IMR-90 (cell line): ENCODE results near the gene SRC. TPM values are rescaled to one million over a fixed set of nuclear protein-coding genes. Genes with fewer than 3 reads are reported as not detected.

Experiments
- ATAC-seq: fragments of 200-7000 bp; cut with Tn5 transposase; 2 replicates; pipeline ENCODE4 v1.9.1; 2020; ENCODE audit warnings: low read depth, mild to moderate bottlenecking, moderate library complexity
- BruUV-seq: library from RNA; stranded (reverse); fragments of 400-500 nt; replicated peaks from 2 replicates; lab custom pipeline; 2021; lab: Mats Ljungman, UMichigan
- CTCF ChIA-PET: fragments of 300-600 bp; formaldehyde crosslinking; extraction: SDS; loops from one replicate; lab custom pipeline; 2021; ENCODE audit warnings: antibody characterized with exemption; lab: Yijun Ruan, JAX
- POLR2A ChIA-PET: fragments of 300-600 bp; sonication (Branson Sonifier 250); formaldehyde crosslinking; loops from one replicate; lab custom pipeline; 2022; ENCODE audit warnings: antibody characterized with exemption; ENCODE audit not compliant: unreplicated experiment; lab: Charles Lee
- DNase-seq: peaks from one replicate; pipeline ENCODE4 v3.0.0; 2013
- H2AFZ ChIP-seq: replicated peaks from 2 replicates; pipeline ENCODE3; 2013; ENCODE audit warnings: low read length, mild to moderate bottlenecking; ENCODE audit not compliant: poor library complexity
- H2AK5ac ChIP-seq: 2 replicates; pipeline ENCODE4 v1.6.1; 2013; ENCODE audit warnings: low read depth, low read length, inconsistent platforms
- H2AK9ac ChIP-seq: replicated peaks from 2 replicates; pipeline ENCODE3; 2013; ENCODE audit warnings: mild to moderate bottlenecking, low read depth, low read length, moderate library complexity; ENCODE audit not compliant: poor library complexity
- H2BK120ac ChIP-seq: 2 replicates; pipeline ENCODE4 v1.6.1; 2013; ENCODE audit warnings: low read depth, low read length, inconsistent platforms
- H2BK15ac ChIP-seq: 3 replicates; pipeline ENCODE4 v1.6.1; 2013; ENCODE audit warnings: low read depth, low read length, inconsistent platforms
- H2BK20ac ChIP-seq: 2 replicates; pipeline ENCODE4 v1.6.1; 2013; ENCODE audit warnings: low read depth, mild to moderate bottlenecking, inconsistent platforms, low read length, moderate library complexity
- H2BK5ac ChIP-seq: 2 replicates; pipeline ENCODE4 v1.6.1; 2013; ENCODE audit warnings: mild to moderate bottlenecking, low read depth, low read length, inconsistent platforms; ENCODE audit not compliant: poor library complexity, severe bottlenecking
- H3K14ac ChIP-seq: replicated peaks from 2 replicates; pipeline ENCODE4 v1.6.1; 2013; ENCODE audit warnings: low read depth, low read length, inconsistent platforms
- H3K18ac ChIP-seq: 2 replicates; pipeline ENCODE4 v1.6.1; 2013; ENCODE audit warnings: low read depth, low read length, control low read depth
- H3K23ac ChIP-seq: 2 replicates; pipeline ENCODE4 v1.6.1; 2013; ENCODE audit warnings: low read depth, low read length, inconsistent platforms
- H3K27ac ChIP-seq: 2 replicates; pipeline ENCODE4 v1.5.1; 2013; ENCODE audit warnings: mild to moderate bottlenecking, control low read depth, low read length; ENCODE audit not compliant: insufficient read depth
- H3K27me3 ChIP-seq: 2 replicates; pipeline ENCODE4 v1.6.1; 2013; ENCODE audit warnings: low read length; ENCODE audit not compliant: control insufficient read depth, insufficient read depth
- H3K36me3 ChIP-seq: 2 replicates; pipeline ENCODE4 v1.6.1; 2013; ENCODE audit warnings: low read length, mixed read lengths; ENCODE audit not compliant: control insufficient read depth, insufficient read depth
- H3K4ac ChIP-seq: 2 replicates; pipeline ENCODE4 v1.6.1; 2013; ENCODE audit warnings: low read depth, low read length, inconsistent platforms
- H3K4me1 ChIP-seq: 2 replicates; pipeline ENCODE4 v1.6.1; 2013; ENCODE audit warnings: low read length, mixed read lengths; ENCODE audit not compliant: control insufficient read depth, insufficient read depth
- H3K4me2 ChIP-seq: 2 replicates; pipeline ENCODE4 v1.6.1; 2013; ENCODE audit warnings: low read depth, mild to moderate bottlenecking, control low read depth, low read length, moderate library complexity
- H3K4me3 ChIP-seq: 2 replicates; pipeline ENCODE4 v1.5.1; 2013; ENCODE audit warnings: low read depth, mild to moderate bottlenecking, control low read depth, low read length, moderate library complexity; ENCODE audit not compliant: insufficient read depth
- H3K56ac ChIP-seq: 2 replicates; pipeline ENCODE4 v1.6.1; 2013; ENCODE audit warnings: low read length, inconsistent platforms; ENCODE audit not compliant: insufficient read depth; ENCODE audit errors: extremely low read depth
- H3K79me1 ChIP-seq, 2 experiments: 2 replicates each; pipeline ENCODE4 v1.6.1; 2013; ENCODE audit warnings: low read length in 2 of 2, inconsistent platforms in 1 of 2, low read depth in 1 of 2
- H3K9ac ChIP-seq: 2 replicates; pipeline ENCODE4 v1.6.1; 2013; ENCODE audit warnings: low read depth, low read length, control low read depth
- H3K9me1 ChIP-seq: 2 replicates; pipeline ENCODE4 v1.6.1; 2013; ENCODE audit warnings: low read length, inconsistent platforms; ENCODE audit not compliant: insufficient read depth
- H3K9me3 ChIP-seq: 2 replicates; pipeline ENCODE4 v1.6.1; 2013; ENCODE audit warnings: low read length; ENCODE audit not compliant: control insufficient read depth, insufficient read depth
- H4K20me1 ChIP-seq: 2 replicates; pipeline ENCODE4 v1.6.1; 2013; ENCODE audit warnings: low read length, inconsistent platforms; ENCODE audit not compliant: insufficient read depth
- H4K5ac ChIP-seq: 2 replicates; pipeline ENCODE4 v1.6.1; 2013; ENCODE audit warnings: mild to moderate bottlenecking, low read depth, low read length, control low read depth
- H4K8ac ChIP-seq, 2 experiments: 2 replicates each; pipeline ENCODE4 v1.6.1; 2013; ENCODE audit warnings: low read depth in 2 of 2, low read length in 2 of 2, control low read depth in 1 of 2, inconsistent platforms in 1 of 2
- H4K91ac ChIP-seq: 2 replicates; pipeline ENCODE4 v1.6.1; 2013; ENCODE audit warnings: low read depth, low read length, inconsistent platforms; ENCODE audit not compliant: insufficient read depth
- CHD1 ChIP-seq: IDR thresholded peaks from 2 replicates; pipeline ENCODE4 v1.6.1; 2012; ENCODE audit warnings: low read depth, low read length, improper control_type of control experiment
- MAFK ChIP-seq: IDR thresholded peaks from 2 replicates; pipeline ENCODE4 v1.6.1; 2012; ENCODE audit warnings: low read depth, low read length, improper control_type of control experiment
- NFE2L2 ChIP-seq: fragments of 150-350 bp; IDR thresholded peaks from 2 replicates; pipeline ENCODE4 v1.6.1; 2016; ENCODE audit warnings: low read depth, mild to moderate bottlenecking, low read length
- RAD21 ChIP-seq: IDR thresholded peaks from 2 replicates; pipeline ENCODE4 v1.6.1; 2012; ENCODE audit warnings: low read length, improper control_type of control experiment
- WGBS, 2 experiments: methylation state at CpG; one replicate each; pipeline versions ENCODE4 v1.1.5 to v1.1.7; 2013; ENCODE audit warnings: missing lambda C conversion rate in 2 of 2; ENCODE audit not compliant: insufficient read length in 1 of 2; ENCODE audit errors: extremely low coverage in 2 of 2; 5-methylcytosine and 5-hydroxymethylcytosine counted together
- dilution Hi-C: fragments of 300-500 bp; cut with HindIII; formaldehyde crosslinking; loops from one replicate; pipeline ENCODE4 v1.14.3; 2018; ENCODE audit warnings: low sequenced_read_pairs; ENCODE audit not compliant: unreplicated experiment
- in situ Hi-C: fragments of 300-500 bp; cut with MboI; formaldehyde crosslinking; loops from 3 replicates; pipeline ENCODE4 v1.14.3; 2019; ENCODE audit warnings: low sequenced_read_pairs, inconsistent platforms, mixed read lengths
- intact Hi-C: fragments of 100-400 bp; cut with micrococcal nuclease; formaldehyde crosslinking; loops from 2 replicates; pipeline ENCODE4 v1.10.0; 2022
- polyA plus RNA-seq, 3 experiments: library from polyadenylated mRNA; depleted of rRNA; stranded (reverse); fragments of >200 nt; gene quantifications; 2 replicates each; pipeline ENCODE4 v1.2.3, GENCODE V29; 2012; ENCODE audit warnings: low replicate concordance in 1 of 3
- total RNA-seq: library from RNA; depleted of rRNA; stranded (reverse); fragments of >200 nt; gene quantifications from 2 replicates; pipeline ENCODE4 v1.2.3, GENCODE V29; 2012
- TF ChIP-seq, protein P1 (sequence below): fragments of 150-350 bp; IDR thresholded peaks from 2 replicates; pipeline ENCODE4 v1.6.1; 2017; ENCODE audit warnings: mild to moderate bottlenecking, antibody characterized with exemption, low read length, low read depth

SRC gene
- total and polyA plus RNA-seq, 2 of the 4 experiments (the other 2 are of a cell fraction), result 7.0 to 24.2 TPM

DNA sequence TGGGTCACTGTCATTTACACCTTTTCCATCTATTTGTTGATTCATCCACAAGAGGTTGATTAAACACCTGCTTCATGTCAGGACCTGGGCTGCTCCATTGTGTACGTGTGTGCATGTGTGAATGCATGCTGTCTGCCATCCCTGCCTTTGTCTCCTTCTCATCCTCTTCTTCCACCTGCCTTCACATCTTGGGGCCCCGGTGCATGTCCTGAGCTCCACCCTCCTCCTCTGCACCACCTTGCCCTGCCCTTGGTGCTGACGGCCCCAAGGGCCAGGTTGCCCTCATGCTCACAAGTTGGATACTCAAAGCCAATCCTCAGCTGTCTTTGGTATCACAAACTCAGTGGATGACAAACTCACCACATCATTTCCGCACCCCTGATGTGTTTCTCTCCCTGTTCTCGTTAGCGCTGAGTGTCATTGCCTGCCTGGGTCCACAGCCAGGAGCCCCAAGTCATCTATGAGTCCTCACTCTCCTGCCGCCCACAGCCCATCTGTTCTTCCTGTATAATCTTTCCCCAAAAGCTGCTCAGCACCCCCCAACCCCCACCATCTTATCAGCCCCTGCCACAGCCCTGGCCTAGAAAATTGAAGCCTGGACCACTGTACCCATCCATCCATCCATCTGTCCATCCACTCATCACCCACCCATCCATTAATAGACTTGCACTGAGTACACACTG is 85.0 kb downstream of the SRC start:
- H3K4me3 ChIP-seq, result no peak overlapping the region
- H2AK9ac ChIP-seq, result no peak overlapping the region
- ATAC-seq (no peak), DNase-seq (no peak)
- H2BK120ac ChIP-seq, result no peak overlapping the region
- no peak overlapping the region for H3K4me2 ChIP-seq
- no peak overlapping the region for H2BK20ac ChIP-seq
- no peak overlapping the region for H3K4ac ChIP-seq
- H2AK5ac ChIP-seq, result no peak overlapping the region
- H3K56ac ChIP-seq, result no peak overlapping the region
- in situ Hi-C loops (no loop called here), dilution Hi-C loops (no loop called here), intact Hi-C loops (no loop called here)
- no peak overlapping the region for H2BK5ac ChIP-seq
- no peaks in the 10 kb centered on the region for H3K4me1 ChIP-seq
- no peak overlapping the region for H4K5ac ChIP-seq
- no peak overlapping the region for H2BK15ac ChIP-seq
- H3K18ac ChIP-seq, result no peak overlapping the region
- H3K27ac ChIP-seq, result no peak overlapping the region
- no peak overlapping the region for H4K91ac ChIP-seq
- 60% methylated on average over 6 of the region's 7 CpGs; no CpG with 5 or more reads in 1 of the 2 experiments for WGBS, 2 experiments
- no peaks in the 10 kb centered on the region for H4K20me1 ChIP-seq
- no peak overlapping the region for H2AFZ ChIP-seq
- CTCF ChIA-PET, result no interaction called here
- peaks cover 68% of the 10 kb centered on the region for H3K27me3 ChIP-seq
- H3K9me3 ChIP-seq, result no peaks in the 10 kb centered on the region
- no peaks in the 10 kb centered on the region for H3K9me1 ChIP-seq
- no peak overlapping the region for H4K8ac ChIP-seq
- no peaks in the 10 kb centered on the region for H3K79me1 ChIP-seq
- H3K14ac ChIP-seq, result no peak overlapping the region
- TF ChIP-seq, protein P1, sequence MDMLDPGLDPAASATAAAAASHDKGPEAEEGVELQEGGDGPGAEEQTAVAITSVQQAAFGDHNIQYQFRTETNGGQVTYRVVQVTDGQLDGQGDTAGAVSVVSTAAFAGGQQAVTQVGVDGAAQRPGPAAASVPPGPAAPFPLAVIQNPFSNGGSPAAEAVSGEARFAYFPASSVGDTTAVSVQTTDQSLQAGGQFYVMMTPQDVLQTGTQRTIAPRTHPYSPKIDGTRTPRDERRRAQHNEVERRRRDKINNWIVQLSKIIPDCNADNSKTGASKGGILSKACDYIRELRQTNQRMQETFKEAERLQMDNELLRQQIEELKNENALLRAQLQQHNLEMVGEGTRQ, result no peak
- TF ChIP-seq NFE2L2 (no peak), CHD1 (no peak), RAD21 (no peak), MAFK (no peak)
- no peak overlapping the region for H3K9ac ChIP-seq
- H3K23ac ChIP-seq, result no peak overlapping the region
- POLR2A ChIA-PET, result no interaction called here
- H3K36me3 ChIP-seq, result no peaks in the 10 kb centered on the region
- BruUV-seq, result no TSS peak
